Middle frontal gyrus (tissue), 1 donor: ENCODE measurements around the gene AKAP13.

Experiments used
- DNase-seq: peaks from one replicate; pipeline ENCODE4 v3.0.0-alpha.2; 2015; ENCODE audit warnings: low spot score; ENCODE audit errors: extremely low spot score

Gene AKAP13

GRCh38 chr15:85725564-85725963, 345.2 kb downstream of the AKAP13 start:
- no peak for DNase-seq

- DNase-seq: no peak
Observed at GRCh38 chr15:85726454-85726853, 346.1 kb downstream of the AKAP13 start.

- DNase-seq: no peak
Observed at GRCh38 chr15:85727068-85727467, 346.7 kb downstream of the AKAP13 start.

- DNase-seq: peak; percentile 32
Observed at GRCh38 chr15:85730001-85730820, 349.8 kb downstream of the AKAP13 start.

- no peak for DNase-seq
Observed at GRCh38 chr15:85733416-85733815, 353.0 kb downstream of the AKAP13 start.

GRCh38 chr15:85737061-85737460, 356.7 kb downstream of the AKAP13 start:
- DNase-seq: no peak

- no peak for DNase-seq
Observed at GRCh38 chr15:85741021-85741421, 360.6 kb downstream of the AKAP13 start.

GRCh38 chr15:85741662-85742061, 361.3 kb downstream of the AKAP13 start:
- no peak for DNase-seq

GRCh38 chr15:85742186-85742821, 361.9 kb downstream of the AKAP13 start:
- DNase-seq: peak; percentile 40

GRCh38 chr15:85743392-85744055, 363.1 kb downstream of the AKAP13 start:
- no peak for DNase-seq

- no peak for DNase-seq
Observed at GRCh38 chr15:85744579-85744978, 364.2 kb downstream of the AKAP13 start.

GRCh38 chr15:85745023-85745422, 364.6 kb downstream of the AKAP13 start:
- DNase-seq: no peak

- DNase-seq: no peak
Observed at GRCh38 chr15:85745525-85746150, 365.2 kb downstream of the AKAP13 start.

GRCh38 chr15:85746641-85747040, 366.2 kb downstream of the AKAP13 start:
- DNase-seq: no peak

GRCh38 chr15:85748176-85748575, 367.8 kb downstream of the AKAP13 start:
- no peak for DNase-seq

GRCh38 chr15:85748729-85749128, 368.3 kb downstream of the AKAP13 start:
- no peak for DNase-seq

- DNase-seq: no peak
Observed at GRCh38 chr15:85749261-85750151, 369.1 kb downstream of the AKAP13 start.

GRCh38 chr15:85750319-85751290, 370.2 kb downstream of the AKAP13 start:
- DNase-seq: no peak

- no peak for DNase-seq
Observed at GRCh38 chr15:85751291-85752123, 371.1 kb downstream of the AKAP13 start.
